NK-92 (cell line): ENCODE data around the gene SLC5A2.
"Not testable (repeated sequence)": the region's sequence is repeated elsewhere in the genome, so short reads cannot be mapped to it uniquely, and the experiment has no call there.

Experiments used
- DNase-seq: peaks from one replicate; lab custom pipeline; 2025; ENCODE audit not compliant: unreplicated experiment; lab: John Stamatoyannopoulos, UW

The SLC5A2 gene

GRCh38 chr16:31525113-31525512 is 42.2 kb downstream of the SLC5A2 start:
- DNase-seq, result no peak

DNA sequence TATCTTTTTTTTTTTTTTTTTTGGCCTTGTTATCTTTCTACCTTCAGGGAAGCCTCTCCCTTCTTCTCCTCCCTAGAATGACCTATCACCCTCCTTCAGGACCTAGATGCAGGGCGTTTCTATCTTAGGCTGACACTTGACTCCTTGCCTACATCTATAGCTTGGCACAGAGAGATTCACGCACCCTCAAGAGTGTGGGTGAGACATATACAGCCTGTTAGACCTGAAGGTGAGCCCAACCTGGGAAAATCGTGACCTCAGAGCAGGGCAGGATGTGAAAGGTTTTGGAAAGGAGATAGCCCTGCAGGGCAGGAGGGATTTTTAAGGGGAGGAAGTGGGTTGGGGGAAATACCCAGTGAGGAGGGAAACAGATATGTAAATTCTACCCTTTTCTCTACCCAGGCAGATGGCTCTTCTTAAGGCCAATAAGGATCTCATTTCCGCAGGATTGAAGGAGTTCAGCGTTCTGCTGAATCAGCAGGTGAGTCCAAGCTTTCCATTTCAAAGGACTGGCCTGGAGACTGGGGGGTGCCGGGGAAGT is 44.9 kb downstream of the SLC5A2 start, which contains the start of gene AHSP:
TSS of gene AHSP (plus strand) at position 167 of the 541 bp plus-strand sequence. CDS start at position 407, 240 bp downstream.
- no peak for DNase-seq

GRCh38 chr16:31528523-31529107 is 45.7 kb downstream of the SLC5A2 start:
- DNase-seq, result no peak

- DNase-seq, result no peak
These were observed 46.4 kb downstream of the SLC5A2 start for GRCh38 chr16:31529108-31529936.

DNA sequence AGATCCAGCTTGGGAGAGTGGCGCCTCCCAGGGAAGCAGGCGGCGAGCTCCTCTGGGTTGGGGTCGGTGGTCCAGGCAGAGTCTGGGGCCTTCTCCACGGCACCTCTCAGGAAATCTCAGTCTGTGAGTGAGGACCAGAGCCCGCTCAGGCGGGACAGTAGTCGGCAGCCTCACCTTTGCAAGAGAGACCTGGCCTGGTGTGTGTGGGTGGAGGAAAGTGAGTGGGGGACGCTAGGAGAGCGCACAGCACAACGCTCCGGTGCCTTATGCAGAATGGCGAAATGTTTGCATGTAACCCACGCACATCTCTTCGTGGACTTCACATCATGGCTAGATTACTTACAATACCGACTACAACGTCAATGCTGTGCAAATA is 47.0 kb downstream of the SLC5A2 start:
- no peak for DNase-seq

GRCh38 chr16:31530405-31530804 is 47.5 kb downstream of the SLC5A2 start:
- DNase-seq, result no peak

DNA sequence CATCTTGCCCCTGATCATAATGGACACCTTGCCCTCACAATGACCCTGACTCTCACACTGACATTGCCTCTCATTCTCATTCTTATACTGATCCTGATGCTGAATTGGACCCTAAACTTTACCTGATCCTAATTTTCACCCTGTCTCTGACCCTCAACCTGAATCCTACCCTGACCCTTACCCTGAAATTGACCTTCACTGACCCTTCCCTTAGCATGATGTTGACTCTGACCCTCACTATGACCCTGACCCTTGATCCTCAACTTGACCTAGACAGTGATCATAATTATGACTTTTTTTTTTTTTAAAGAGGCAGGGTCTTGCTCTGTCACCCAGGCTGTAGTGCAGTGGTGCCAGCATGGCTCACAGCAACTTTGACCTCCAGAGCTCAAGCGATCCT is 48.2 kb downstream of the SLC5A2 start:
- DNase-seq, result no peak

DNA sequence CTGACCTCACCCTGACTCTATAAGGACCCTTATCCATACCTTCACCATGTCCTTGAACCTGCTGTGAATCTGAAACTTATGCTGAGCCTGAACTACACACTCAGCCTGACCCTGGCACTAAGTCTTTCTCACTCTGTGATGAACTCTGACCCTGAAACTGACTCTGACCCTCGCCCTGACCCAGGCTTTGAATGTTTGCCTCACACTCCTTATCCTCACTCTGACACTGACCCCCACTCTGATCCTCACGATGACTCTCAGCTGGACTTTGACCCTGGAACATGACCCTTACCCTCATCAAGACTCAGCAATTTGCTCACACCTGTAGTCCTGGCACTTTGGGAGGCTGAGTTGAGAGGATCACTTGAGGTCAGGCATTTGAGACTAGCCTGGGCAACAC is 49.2 kb downstream of the SLC5A2 start:
- DNase-seq, result no peak

GRCh38 chr16:31532896-31533295 is 50.0 kb downstream of the SLC5A2 start:
- DNase-seq, result no peak

- no peak for DNase-seq
These were observed 52.8 kb downstream of the SLC5A2 start for GRCh38 chr16:31535737-31536136.

DNA sequence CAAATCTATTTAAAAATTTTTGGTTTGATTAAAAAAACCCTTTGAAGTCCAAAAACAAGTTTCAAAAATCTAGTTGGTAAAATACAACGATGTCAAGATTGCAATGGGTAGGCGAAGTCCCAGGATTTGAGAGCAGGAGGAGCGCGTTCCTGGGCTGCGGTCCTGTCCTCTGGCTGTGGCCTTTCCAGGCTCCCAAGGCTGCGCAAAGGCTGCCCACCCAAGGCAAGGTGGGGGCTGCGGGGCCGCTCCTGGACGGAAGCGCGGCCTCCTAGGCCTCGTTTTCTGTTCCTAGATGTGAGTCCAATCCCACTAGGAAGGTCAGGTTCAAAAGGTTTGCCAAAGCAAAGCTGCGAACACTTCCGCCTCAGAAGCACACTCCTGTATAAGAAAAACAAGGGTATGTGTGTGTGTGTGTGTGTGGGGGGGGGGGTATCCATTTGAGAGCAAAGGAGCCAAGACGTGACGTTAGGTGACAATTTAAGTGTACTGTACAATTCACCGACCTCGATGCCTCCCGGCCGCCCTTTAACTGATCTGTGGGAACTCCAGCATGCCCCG is 54.0 kb downstream of the SLC5A2 start:
- no peak for DNase-seq

- DNase-seq, result no peak
These were observed 54.7 kb downstream of the SLC5A2 start for GRCh38 chr16:31537362-31538242.

DNA sequence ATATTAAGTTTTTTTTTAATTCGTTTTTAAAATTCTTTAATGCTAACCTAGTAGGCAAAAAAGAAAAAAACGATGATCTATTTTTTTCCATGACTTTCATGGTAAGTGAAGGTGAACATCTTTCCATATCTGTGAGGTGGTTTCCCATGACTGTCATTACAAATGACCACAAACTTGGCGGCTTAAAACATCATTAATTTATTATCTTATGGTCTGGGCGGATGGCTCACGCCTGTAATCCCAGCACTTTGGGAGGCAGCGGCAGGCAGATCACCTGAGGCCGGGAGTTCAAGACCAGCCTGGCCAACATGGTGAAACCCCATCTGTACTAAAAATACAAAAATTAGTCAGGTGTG is 55.3 kb downstream of the SLC5A2 start:
- not testable (repeated sequence) for DNase-seq

- not testable (repeated sequence) for DNase-seq
These were observed 56.8 kb downstream of the SLC5A2 start for GRCh38 chr16:31539762-31540161.
